GM23338 (cell line): ENCODE data around the gene TMEM74B.

Experiments
- CREB1 ChIP-seq: fragments of 250-450 bp; sonication (Bioruptor Pico); IDR thresholded peaks from 2 replicates; pipeline ENCODE4 v1.5.0; 2020; ENCODE audit warnings: low read depth, mild to moderate bottlenecking, moderate library complexity
- CTCF ChIP-seq, 2 experiments: fragments of 200-600 bp in 1 of 2; sonication (generic) in 1 of 2; conservative IDR thresholded peaks; 2 replicates each; pipeline versions ENCODE4 v1.5.1 to v1.6.1; 2016 to 2017; ENCODE audit warnings: antibody characterized with exemption in 2 of 2, low read depth in 2 of 2, mild to moderate bottlenecking in 2 of 2, moderate library complexity in 1 of 2
- ETS1 ChIP-seq: IDR thresholded peaks from 2 replicates; pipeline ENCODE4 v1.6.1; 2016; ENCODE audit warnings: antibody characterized with exemption
- EZH2 ChIP-seq: fragments of 200-600 bp; sonication (generic); IDR thresholded peaks from one replicate; pipeline ENCODE4 v1.8.0; 2017; ENCODE audit warnings: antibody characterized with exemption, mild to moderate bottlenecking, low read depth; ENCODE audit not compliant: unreplicated experiment
- EZH2phosphoT487 ChIP-seq: fragments of 200-600 bp; sonication (generic); IDR thresholded peaks from one replicate; pipeline ENCODE4 v1.8.1; 2018; ENCODE audit warnings: antibody characterized with exemption; ENCODE audit not compliant: unreplicated experiment
- JUNB ChIP-seq: IDR thresholded peaks from one replicate; pipeline ENCODE4 v1.6.1; 2016; ENCODE audit warnings: antibody characterized with exemption; ENCODE audit not compliant: unreplicated experiment
- NANOG ChIP-seq: IDR thresholded peaks from 2 replicates; pipeline ENCODE4 v1.6.1; 2016; ENCODE audit warnings: antibody characterized with exemption, borderline replicate concordance
- POLR2AphosphoS5 ChIP-seq: IDR thresholded peaks from 2 replicates; pipeline ENCODE4 v1.6.1; 2016; ENCODE audit warnings: antibody characterized with exemption, low read depth
- REST ChIP-seq: IDR thresholded peaks from one replicate; pipeline ENCODE4 v1.6.1; 2018; ENCODE audit warnings: antibody characterized with exemption; ENCODE audit not compliant: unreplicated experiment
- STAT1 ChIP-seq: IDR thresholded peaks from one replicate; pipeline ENCODE4 v1.6.1; 2016; ENCODE audit warnings: antibody characterized with exemption; ENCODE audit not compliant: unreplicated experiment
- ZNF114 ChIP-seq: fragments of 250-450 bp; sonication (Bioruptor Pico); IDR thresholded peaks from 2 replicates; pipeline ENCODE4 v1.5.0; 2020; ENCODE audit warnings: mild to moderate bottlenecking, moderate library complexity
- ZNF462 ChIP-seq: fragments of 250-450 bp; sonication (Bioruptor Pico); IDR thresholded peaks from 2 replicates; pipeline ENCODE4 v1.5.0; 2020; ENCODE audit warnings: mild to moderate bottlenecking, moderate library complexity

GRCh38 chr20:1203630-1204029, 18.8 kb upstream of the TMEM74B start:
- TF ChIP-seq EZH2 (no peak), CTCF (conservative IDR thresholded peaks at IDR 0.05; ENCODE audit: low read depth in 2 of 2) (no peak), REST (no peak), EZH2phosphoT487 (no peak), POLR2AphosphoS5 (no peak), JUNB (no peak), CREB1 (CRISPR knock-in tag) (no peak), ETS1 (no peak), STAT1 (no peak), ZNF114 (CRISPR knock-in tag) (no peak), NANOG (no peak), ZNF462 (no peak)
